ENCODE results near the gene MTA2. TPM values are rescaled to one million over a fixed set of nuclear protein-coding genes. Genes with fewer than 3 reads are reported as not detected.
"Not testable (repeated sequence)": the region's sequence is repeated elsewhere in the genome, so short reads cannot be mapped to it uniquely, and the experiment has no call there.

MTA2 gene
- total RNA-seq, 4 donors from 2014 or later, result 107 to 125 (median 110) TPM

GRCh38 chr11:62573006-62573591 lies 28.6 kb downstream of the MTA2 start:
- TF ChIP-seq EP300 (IDR thresholded peaks at IDR 0.05), result no peak
- TF ChIP-seq POLR2AphosphoS5 (IDR thresholded peaks at IDR 0.05), result no peak
- TF ChIP-seq POLR2A (IDR thresholded peaks at IDR 0.05), result no peak
- no peak for TF ChIP-seq CTCF (IDR thresholded peaks at IDR 0.05)
- peaks cover 51% of the 10 kb centered on the region for H3K4me1 ChIP-seq
- peak overlapping the region; percentile 69 for H3K27ac ChIP-seq
- no peaks in the 10 kb centered on the region for H3K9me3 ChIP-seq
- H3K27me3 ChIP-seq, result no peaks in the 10 kb centered on the region
- WGBS, result 1% methylated on average over 33 of the region's 33 CpGs
- H3K4me3 ChIP-seq, result peak overlapping the region; percentile 92
- peaks cover 52% of the 10 kb centered on the region for H3K36me3 ChIP-seq
- DNase-seq (ENCODE audit: low spot score in 2 of 2), result no peak

GRCh38 chr11:62572431-62572830 lies 29.2 kb downstream of the MTA2 start:
- Histone ChIP-seq H3K36me3 (peaks cover 53% of the 10 kb centered on the region), H3K4me3 (peak overlapping the region; percentile 92), H3K27ac (peak overlapping the region; percentile 69), H3K4me1 (peaks cover 51% of the 10 kb centered on the region), H3K27me3 (no peaks in the 10 kb centered on the region), H3K9me3 (no peaks in the 10 kb centered on the region)
- TF ChIP-seq CTCF (IDR thresholded peaks at IDR 0.05) (no peak), POLR2AphosphoS5 (IDR thresholded peaks at IDR 0.05) (no peak), POLR2A (IDR thresholded peaks at IDR 0.05) (no peak), EP300 (IDR thresholded peaks at IDR 0.05) (no peak)
- WGBS, result 79% methylated on average over 12 of the region's 12 CpGs
- DNase-seq (ENCODE audit: low spot score in 2 of 2), result peak in 1 of 2 donors; percentile 54

GRCh38 chr11:62571493-62571892 lies 30.2 kb downstream of the MTA2 start:
- H3K27me3 ChIP-seq, H3K4me3 ChIP-seq, H3K27ac ChIP-seq, H3K9me3 ChIP-seq: not testable (repeated sequence)
- H3K36me3 ChIP-seq, result peaks cover 56% of the 10 kb centered on the region
- 96% methylated on average over 5 of the region's 5 CpGs for WGBS
- peaks cover 46% of the 10 kb centered on the region for H3K4me1 ChIP-seq
- DNase-seq (ENCODE audit: low spot score in 2 of 2), result peak in 1 of 2 donors; percentile 16

- H3K4me1 ChIP-seq, result peaks cover 41% of the 10 kb centered on the region
- H3K27me3 ChIP-seq; DNase-seq (ENCODE audit: low spot score in 2 of 2); H3K4me3 ChIP-seq; H3K27ac ChIP-seq; H3K9me3 ChIP-seq: not testable (repeated sequence)
- 90% methylated on average over 5 of the region's 5 CpGs for whole genome bisulfite sequencing
- peaks cover 58% of the 10 kb centered on the region for H3K36me3 ChIP-seq
Observed at GRCh38 chr11:62570903-62571302, 30.8 kb downstream of the MTA2 start.

- Histone ChIP-seq H3K4me1 (peaks cover 28% of the 10 kb centered on the region), H3K9me3 (no peaks in the 10 kb centered on the region), H3K36me3 (peaks cover 69% of the 10 kb centered on the region), H3K27ac (no peak overlapping the region), H3K27me3 (no peaks in the 10 kb centered on the region), H3K4me3 (no peak overlapping the region)
- WGBS, result 61% methylated on average over 1 of the region's 1 CpG
- TF ChIP-seq CTCF (IDR thresholded peaks at IDR 0.05) (no peak), EP300 (IDR thresholded peaks at IDR 0.05) (no peak), POLR2A (IDR thresholded peaks at IDR 0.05) (no peak), POLR2AphosphoS5 (IDR thresholded peaks at IDR 0.05) (no peak)
- no peak for DNase-seq (ENCODE audit: low spot score in 2 of 2)
Observed at GRCh38 chr11:62569611-62570010, 32.1 kb downstream of the MTA2 start.

- DNase-seq (ENCODE audit: low spot score in 2 of 2), result no peak
- Histone ChIP-seq H3K9me3 (no peaks in the 10 kb centered on the region), H3K27me3 (no peaks in the 10 kb centered on the region), H3K27ac (no peak overlapping the region), H3K4me1 (peaks cover 22% of the 10 kb centered on the region), H3K4me3 (no peak overlapping the region), H3K36me3 (peaks cover 92% of the 10 kb centered on the region)
- 85% methylated on average over 8 of the region's 8 CpGs for WGBS
- TF ChIP-seq EP300 (IDR thresholded peaks at IDR 0.05), result no peak
- no peak for TF ChIP-seq POLR2A (IDR thresholded peaks at IDR 0.05)
- TF ChIP-seq POLR2AphosphoS5 (IDR thresholded peaks at IDR 0.05), result no peak
- TF ChIP-seq CTCF (IDR thresholded peaks at IDR 0.05), result no peak
Observed at GRCh38 chr11:62567018-62567633, 34.5 kb downstream of the MTA2 start.

All from suprapubic skin (tissue), 4 donors.